PFSK-1 (cell line): ENCODE measurements around the gene AADACL3. TPM values are rescaled to one million over a fixed set of nuclear protein-coding genes. Genes with fewer than 3 reads are reported as not detected.

ENCODE experiments used
- FOXP2 ChIP-seq: optimal IDR thresholded peaks from 2 replicates; pipeline ENCODE3; 2011; ENCODE audit warnings: borderline replicate concordance, control low read depth, inconsistent platforms; ENCODE audit not compliant: insufficient read depth; ENCODE audit errors: extremely low read length, extremely low read depth
- POLR2AphosphoS5 ChIP-seq: IDR thresholded peaks from 2 replicates; pipeline ENCODE4 v1.6.1; 2012; ENCODE audit warnings: low read depth, mild to moderate bottlenecking, control low read depth, low read length, moderate library complexity
- REST ChIP-seq, 2 experiments: IDR thresholded peaks; 2 replicates each; pipeline versions ENCODE4 v1.6.1 to v1.8.0; 2011 to 2012; ENCODE audit warnings: low read depth in 2 of 2, low read length in 2 of 2, control low read depth in 1 of 2, inconsistent platforms in 1 of 2, mild to moderate bottlenecking in 1 of 2, moderate library complexity in 1 of 2; ENCODE audit not compliant: insufficient read depth in 1 of 2
- SIN3A ChIP-seq: IDR thresholded peaks from 2 replicates; pipeline ENCODE4 v1.6.1; 2012; ENCODE audit warnings: mild to moderate bottlenecking, low read length, moderate library complexity, borderline replicate concordance; ENCODE audit not compliant: insufficient read depth
- TAF1 ChIP-seq: IDR thresholded peaks from 2 replicates; pipeline ENCODE4 v1.6.1; 2012; ENCODE audit warnings: low read length, control low read depth, borderline replicate concordance; ENCODE audit not compliant: insufficient read depth
- polyA plus RNA-seq: library from polyadenylated mRNA; unstranded; fragments of >200 nt; gene quantifications from one replicate; pipeline ENCODE4 v1.2.1, GENCODE V29; 2012; ENCODE audit warnings: low read depth, missing spikeins; ENCODE audit not compliant: insufficient read length

AADACL3 gene
- not detected for polyA plus RNA-seq

- no peak for TF ChIP-seq REST (IDR thresholded peaks at IDR 0.05; ENCODE audit: insufficient read depth in 1 of 2, low read depth in 2 of 2, low read length in 2 of 2)
- no peak for TF ChIP-seq TAF1
- TF ChIP-seq POLR2AphosphoS5, result no peak
- TF ChIP-seq FOXP2, result no peak
Observed at GRCh38 chr1:12715896-12716437, at the start of gene AADACL3. AADACL3 (plus strand) TSS chr1:12716110; CDS start chr1:12716177, 67 bp downstream.

GRCh38 chr1:12666141-12666735, 49.7 kb upstream of the AADACL3 start:
- TF ChIP-seq FOXP2 (no peak), REST (IDR thresholded peaks at IDR 0.05; ENCODE audit: insufficient read depth in 1 of 2, low read depth in 2 of 2, low read length in 2 of 2) (no peak), POLR2AphosphoS5 (no peak), SIN3A (no peak), TAF1 (no peak)

GRCh38 chr1:12669529-12670068, 46.3 kb upstream of the AADACL3 start:
- TF ChIP-seq TAF1 (no peak), FOXP2 (no peak), SIN3A (no peak), POLR2AphosphoS5 (no peak), REST (IDR thresholded peaks at IDR 0.05; ENCODE audit: insufficient read depth in 1 of 2, low read depth in 2 of 2, low read length in 2 of 2) (no peak)

GRCh38 chr1:12674358-12674757, 41.6 kb upstream of the AADACL3 start:
- TF ChIP-seq REST (IDR thresholded peaks at IDR 0.05; ENCODE audit: insufficient read depth in 1 of 2, low read depth in 2 of 2, low read length in 2 of 2) (no peak), TAF1 (no peak), SIN3A (no peak), POLR2AphosphoS5 (no peak), FOXP2 (no peak)

GRCh38 chr1:12677565-12677964, 38.3 kb upstream of the AADACL3 start:
- no peak for TF ChIP-seq SIN3A
- TF ChIP-seq REST (IDR thresholded peaks at IDR 0.05; ENCODE audit: insufficient read depth in 1 of 2, low read depth in 2 of 2, low read length in 2 of 2), result no peak
- no peak for TF ChIP-seq FOXP2
- no peak for TF ChIP-seq TAF1
- TF ChIP-seq POLR2AphosphoS5, result no peak
